SKM-1 (cell line): ENCODE data around the gene USP8.
"Not testable (repeated sequence)": the region's sequence is repeated elsewhere in the genome, so short reads cannot be mapped to it uniquely, and the experiment has no call there.

ENCODE experiments used
- DNase-seq: peaks from one replicate; lab custom pipeline; 2025; ENCODE audit not compliant: unreplicated experiment; lab: John Stamatoyannopoulos, UW

USP8 gene

GRCh38 chr15:50438251-50438650, 14.0 kb downstream of the USP8 start:
- no peak for DNase-seq

GRCh38 chr15:50440932-50441331, 16.7 kb downstream of the USP8 start:
- DNase-seq: no peak

GRCh38 chr15:50452927-50453326, 28.7 kb downstream of the USP8 start:
- DNase-seq: no peak

- DNase-seq: no peak
These were observed 34.3 kb downstream of the USP8 start for GRCh38 chr15:50458348-50459112.

- no peak for DNase-seq
These were observed 39.5 kb downstream of the USP8 start for GRCh38 chr15:50463423-50464358.

GRCh38 chr15:50471072-50471471, 46.9 kb downstream of the USP8 start:
- no peak for DNase-seq

GRCh38 chr15:50476143-50476542, 51.9 kb downstream of the USP8 start:
- DNase-seq: no peak

GRCh38 chr15:50484781-50485180, 60.6 kb downstream of the USP8 start:
- DNase-seq: no peak

- no peak for DNase-seq
These were observed 61.2 kb downstream of the USP8 start for GRCh38 chr15:50485389-50485788.

- no peak for DNase-seq
These were observed 63.1 kb downstream of the USP8 start for GRCh38 chr15:50487287-50487686.

- no peak for DNase-seq
These were observed 69.4 kb downstream of the USP8 start for GRCh38 chr15:50493625-50494024.

- not testable (repeated sequence) for DNase-seq
These were observed 70.3 kb downstream of the USP8 start for GRCh38 chr15:50494547-50494946.

GRCh38 chr15:50496692-50497091, 72.5 kb downstream of the USP8 start:
- no peak for DNase-seq

- no peak for DNase-seq
These were observed 76.1 kb downstream of the USP8 start for GRCh38 chr15:50500352-50500751.

- DNase-seq: no peak
These were observed 77.6 kb downstream of the USP8 start for GRCh38 chr15:50501815-50502214.

GRCh38 chr15:50503144-50503543, 78.9 kb downstream of the USP8 start:
- no peak for DNase-seq

- DNase-seq: not testable (repeated sequence)
These were observed 81.5 kb downstream of the USP8 start for GRCh38 chr15:50505656-50506055.

GRCh38 chr15:50506121-50506520, 81.9 kb downstream of the USP8 start:
- DNase-seq: no peak

- DNase-seq: no peak
These were observed 88.8 kb downstream of the USP8 start for GRCh38 chr15:50513001-50513400.

GRCh38 chr15:50519740-50520425, 95.7 kb downstream of the USP8 start:
- DNase-seq: no peak

- no peak for DNase-seq
These were observed 99.6 kb downstream of the USP8 start for GRCh38 chr15:50523851-50524251.
